Lower leg skin (tissue), 4 donors: ENCODE results near the gene ACTN3. TPM values are rescaled to one million over a fixed set of nuclear protein-coding genes. Genes with fewer than 3 reads are reported as not detected.
"Not testable (repeated sequence)": the region's sequence is repeated elsewhere in the genome, so short reads cannot be mapped to it uniquely, and the experiment has no call there.

Source experiments
- DNase-seq, 2 donors: peaks; one replicate each; pipeline ENCODE4 v3.0.0-alpha.2; 2019; ENCODE audit warnings: low spot score in 2 of 2
- H3K4me3 ChIP-seq: fragments of 200-600 bp; sonication (generic); 2 replicates; pipeline ENCODE4 v1.5.1; 2017; ENCODE audit warnings: mild to moderate bottlenecking, low read depth; ENCODE audit not compliant: poor library complexity, severe bottlenecking
- POLR2A ChIP-seq, 2 donors: fragments of 450-650 bp; IDR thresholded peaks; one replicate each; pipeline ENCODE4 v1.6.1; 2016 to 2017; ENCODE audit warnings: antibody characterized with exemption in 2 of 2, mild to moderate bottlenecking in 1 of 2, moderate library complexity in 1 of 2
- WGBS, 2 donors: methylation state at CpG; one replicate each; pipeline ENCODE4 v1.1.5; 2018; 5-methylcytosine and 5-hydroxymethylcytosine counted together
- intact Hi-C: fragments of 100-400 bp; cut with DNase I; formaldehyde crosslinking; loops from one replicate; pipeline ENCODE4 v1.15.0; 2023; ENCODE audit warnings: low total_unique reads
- total RNA-seq, 4 donors: library from RNA; depleted of rRNA; stranded (reverse); fragments of >200 nt; gene quantifications; one replicate each; pipeline ENCODE4 v1.1.0, GENCODE V29; 2016
- TF ChIP-seq, protein P1 (sequence below), 3 donors: fragments of 450-650 bp; IDR thresholded peaks; one replicate each; pipeline ENCODE4 v1.5.1; 2016; ENCODE audit warnings: antibody characterized with exemption in 3 of 3, mild to moderate bottlenecking in 3 of 3, moderate library complexity in 2 of 3

The ACTN3 gene
- total RNA-seq, 4 donors from 2014 or later: not detected

DNA sequence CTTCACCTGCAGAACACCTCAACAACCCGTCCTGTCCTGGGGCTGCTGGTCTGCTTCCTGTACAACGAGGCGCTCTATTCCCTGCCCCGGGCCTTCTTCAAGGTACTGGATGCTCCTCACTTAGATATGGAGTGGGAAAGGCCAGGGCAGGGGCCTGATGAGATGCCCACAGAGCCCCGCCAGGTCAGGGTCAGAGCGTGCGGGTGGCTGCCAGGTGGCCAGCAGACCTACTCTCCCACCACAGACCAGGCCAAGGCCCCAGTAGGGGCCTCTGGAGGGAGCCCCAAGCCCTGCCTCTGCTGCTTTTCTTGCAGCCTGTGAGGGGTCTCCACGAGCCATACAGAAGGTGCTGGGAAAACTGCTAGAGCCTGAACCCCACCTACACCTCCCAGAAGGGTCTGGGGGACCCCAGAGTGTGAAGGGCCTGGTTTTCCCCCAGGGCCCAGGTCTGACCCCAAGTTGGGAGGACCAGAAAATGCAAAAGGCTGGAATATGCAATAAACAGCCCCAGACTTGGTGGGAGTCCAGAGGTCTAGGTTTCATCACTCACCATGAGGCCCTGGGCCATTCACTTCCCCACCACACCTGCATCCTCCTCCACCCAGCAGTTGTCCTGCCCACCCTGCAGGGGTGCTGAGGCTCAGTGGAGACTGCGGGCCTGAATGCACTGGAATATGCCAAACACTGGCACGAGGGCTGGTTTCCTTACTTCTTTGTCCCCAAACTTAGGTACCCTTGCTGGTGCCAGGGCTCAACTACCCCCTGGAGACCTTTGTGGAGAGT lies 15.6 kb upstream of the ACTN3 start:
- no peak overlapping the region for H3K4me3 ChIP-seq
- intact Hi-C loops: no loop called here
- no peak for DNase-seq
- WGBS, 2 donors: 92 to 97% methylated on average over 10 of the region's 10 CpGs
- no peak for TF ChIP-seq POLR2A (IDR thresholded peaks at IDR 0.05)
- TF ChIP-seq, protein P1, sequence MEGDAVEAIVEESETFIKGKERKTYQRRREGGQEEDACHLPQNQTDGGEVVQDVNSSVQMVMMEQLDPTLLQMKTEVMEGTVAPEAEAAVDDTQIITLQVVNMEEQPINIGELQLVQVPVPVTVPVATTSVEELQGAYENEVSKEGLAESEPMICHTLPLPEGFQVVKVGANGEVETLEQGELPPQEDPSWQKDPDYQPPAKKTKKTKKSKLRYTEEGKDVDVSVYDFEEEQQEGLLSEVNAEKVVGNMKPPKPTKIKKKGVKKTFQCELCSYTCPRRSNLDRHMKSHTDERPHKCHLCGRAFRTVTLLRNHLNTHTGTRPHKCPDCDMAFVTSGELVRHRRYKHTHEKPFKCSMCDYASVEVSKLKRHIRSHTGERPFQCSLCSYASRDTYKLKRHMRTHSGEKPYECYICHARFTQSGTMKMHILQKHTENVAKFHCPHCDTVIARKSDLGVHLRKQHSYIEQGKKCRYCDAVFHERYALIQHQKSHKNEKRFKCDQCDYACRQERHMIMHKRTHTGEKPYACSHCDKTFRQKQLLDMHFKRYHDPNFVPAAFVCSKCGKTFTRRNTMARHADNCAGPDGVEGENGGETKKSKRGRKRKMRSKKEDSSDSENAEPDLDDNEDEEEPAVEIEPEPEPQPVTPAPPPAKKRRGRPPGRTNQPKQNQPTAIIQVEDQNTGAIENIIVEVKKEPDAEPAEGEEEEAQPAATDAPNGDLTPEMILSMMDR (IDR thresholded peaks at IDR 0.05): no peak

DNA sequence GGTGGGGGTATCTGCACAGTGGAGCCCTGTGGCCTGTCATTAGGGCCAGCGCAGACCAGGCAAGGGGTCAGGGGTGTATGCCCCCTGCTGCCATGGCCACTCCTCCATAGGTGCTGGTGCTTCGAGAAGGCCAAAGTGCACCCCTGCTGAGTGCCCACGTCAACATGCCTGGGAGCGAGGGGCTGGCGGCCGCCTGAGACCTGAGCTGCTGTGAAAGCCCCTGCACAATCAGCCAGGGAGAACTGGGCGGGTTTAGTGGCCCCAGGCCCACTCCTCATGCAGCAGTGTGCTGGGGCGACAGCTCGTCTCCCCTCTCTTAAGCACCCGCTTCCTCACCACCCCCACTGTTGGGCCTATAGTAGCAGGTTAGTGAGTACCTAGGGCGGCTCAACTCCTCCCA lies 14.9 kb upstream of the ACTN3 start:
- 93 to 94% methylated on average over 10 to 11 of the region's 11 CpGs for WGBS, 2 donors
- DNase-seq: no peak
- TF ChIP-seq POLR2A (IDR thresholded peaks at IDR 0.05): no peak
- TF ChIP-seq, protein P1 (IDR thresholded peaks at IDR 0.05): no peak
- intact Hi-C loops: no loop called here
- no peak overlapping the region for H3K4me3 ChIP-seq

DNA sequence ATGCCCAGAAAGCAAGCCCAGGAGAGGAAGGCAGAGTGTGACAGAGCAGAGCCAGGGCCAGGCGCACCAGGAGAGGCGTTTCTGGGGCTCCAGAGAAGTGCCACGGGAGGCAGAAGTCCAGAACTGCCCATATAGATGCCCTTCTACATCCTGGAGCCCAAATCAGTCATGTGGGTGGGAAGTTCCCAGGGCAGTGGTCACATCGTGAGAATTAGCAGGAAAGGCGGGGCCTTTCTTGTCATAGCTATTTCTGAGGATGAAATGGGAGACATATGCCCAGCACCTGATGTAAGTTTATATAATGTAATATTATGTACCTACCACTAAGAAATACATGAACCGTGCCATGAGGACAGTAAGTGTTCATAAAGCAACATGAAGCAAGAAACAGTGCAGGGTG lies 13.9 kb upstream of the ACTN3 start:
- WGBS, 2 donors: 72 to 74% methylated on average over 6 of the region's 6 CpGs
- no peak for TF ChIP-seq POLR2A (IDR thresholded peaks at IDR 0.05)
- TF ChIP-seq, protein P1 (IDR thresholded peaks at IDR 0.05): no peak
- intact Hi-C loops: no loop called here
- H3K4me3 ChIP-seq: no peak overlapping the region
- no peak for DNase-seq

DNA sequence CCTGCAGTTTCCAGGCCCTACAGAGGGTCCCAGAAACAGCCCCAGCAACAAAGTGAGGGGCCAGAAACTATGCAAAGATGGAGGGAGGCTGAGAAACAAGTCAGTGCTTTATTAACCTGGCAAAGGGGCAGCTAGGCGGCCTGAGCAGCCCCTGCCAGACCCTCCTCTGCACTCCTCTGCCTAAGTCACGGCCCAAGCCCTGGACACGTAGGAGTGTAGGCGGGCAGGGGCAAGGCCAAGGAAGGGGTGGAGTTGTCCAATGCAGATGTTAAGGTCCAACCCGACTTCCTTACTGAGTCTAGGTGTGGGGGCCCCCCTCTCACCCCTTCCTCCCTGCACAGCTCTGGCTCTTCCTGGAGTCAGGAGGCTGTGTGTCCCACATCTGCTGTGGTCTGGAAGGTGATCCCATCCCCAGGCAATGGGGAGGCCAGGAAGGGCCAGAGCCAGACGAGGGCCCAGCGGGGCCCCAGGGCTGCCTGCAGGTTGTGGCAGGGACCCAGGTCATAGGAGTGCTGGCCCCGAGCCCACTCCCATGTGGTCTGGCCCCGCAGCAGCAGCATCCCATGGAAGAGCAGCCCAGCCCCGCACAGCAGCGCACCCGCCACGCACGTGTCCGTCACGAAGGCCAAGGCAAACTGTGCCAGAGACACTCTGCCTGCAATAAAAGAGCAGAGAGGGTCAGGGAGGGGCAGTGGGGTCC lies 7.4 kb upstream of the ACTN3 start:
- H3K4me3 ChIP-seq: no peak overlapping the region
- intact Hi-C loops: no loop called here
- WGBS, 2 donors: 84 to 86% methylated on average over 11 to 16 of the region's 16 CpGs
- TF ChIP-seq, protein P1 (IDR thresholded peaks at IDR 0.05): no peak
- no peak for TF ChIP-seq POLR2A (IDR thresholded peaks at IDR 0.05)
- DNase-seq: no peak

DNA sequence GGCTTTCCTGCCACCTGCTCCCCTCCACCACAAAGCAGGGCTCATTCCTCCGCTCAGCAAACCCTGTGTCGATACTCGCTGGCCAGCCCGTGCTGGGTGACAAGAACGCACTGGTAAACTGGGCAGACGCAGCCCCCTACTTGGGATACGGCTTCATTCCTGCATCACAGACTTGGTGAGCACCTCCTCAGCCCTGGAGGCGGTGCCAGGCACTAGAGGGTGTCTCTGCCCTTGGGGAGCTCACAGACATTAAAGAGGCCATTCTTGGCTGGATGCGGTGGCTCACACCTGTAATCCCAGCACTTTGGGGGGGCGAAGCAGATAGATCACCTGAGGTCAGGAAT lies 6.9 kb upstream of the ACTN3 start:
- TF ChIP-seq, protein P1 (IDR thresholded peaks at IDR 0.05): no peak
- no peak for TF ChIP-seq POLR2A (IDR thresholded peaks at IDR 0.05)
- intact Hi-C loops: no loop called here
- H3K4me3 ChIP-seq: no peak overlapping the region
- no peak for DNase-seq
- 93% methylated on average over 9 to 10 of the region's 10 CpGs for WGBS, 2 donors

DNA sequence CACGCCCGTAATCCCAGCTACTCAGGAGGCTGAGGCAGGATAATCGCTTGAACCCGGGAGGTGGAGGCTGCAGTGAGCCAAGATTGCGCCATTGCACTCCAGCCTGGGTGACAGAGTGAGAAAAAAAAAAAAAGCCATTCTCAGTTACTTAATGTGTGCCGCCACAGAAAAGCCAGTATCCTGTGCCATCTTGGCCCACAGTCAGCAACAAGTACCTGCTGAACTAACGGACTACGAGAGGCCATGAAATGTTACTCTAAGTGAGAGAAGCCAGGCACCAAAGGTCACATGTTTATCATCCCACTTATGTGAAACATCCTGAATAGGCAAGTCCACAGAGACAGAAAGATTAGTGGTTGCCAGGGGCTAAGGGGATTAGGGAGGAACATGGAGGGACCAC lies 6.1 kb upstream of the ACTN3 start:
- H3K4me3 ChIP-seq, intact Hi-C loops, DNase-seq: not testable (repeated sequence)
- 85 to 92% methylated on average over 8 of the region's 8 CpGs for WGBS, 2 donors
